ENCODE results near the gene FKBP5. TPM values are rescaled to one million over a fixed set of nuclear protein-coding genes. Genes with fewer than 3 reads are reported as not detected.

The FKBP5 gene
- total RNA-seq, 1 experiment from 2014 or later, result 12.4 TPM

DNA sequence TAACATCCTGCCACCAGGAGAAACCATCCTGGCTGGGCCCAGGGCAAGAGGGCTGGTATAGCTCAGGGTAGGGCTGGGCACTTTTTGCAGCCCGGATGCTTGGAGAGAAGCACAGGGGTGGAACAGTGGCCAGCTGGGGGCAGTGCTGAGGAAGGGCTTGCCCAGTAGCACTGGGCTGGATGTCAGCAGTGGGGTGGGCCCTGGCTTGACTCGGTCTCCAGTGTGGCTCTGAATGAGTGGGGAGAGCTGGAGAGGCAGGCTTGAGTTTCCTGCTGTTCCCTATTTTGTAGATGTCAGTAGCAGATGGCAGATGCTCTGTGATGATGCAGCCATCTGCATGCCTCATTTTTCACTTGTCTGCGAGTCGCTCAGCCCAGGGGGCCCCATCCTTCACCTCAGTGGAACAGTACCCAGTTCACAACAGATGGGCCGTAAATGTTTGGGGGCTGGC lies 119.7 kb downstream of the FKBP5 start:
- Histone ChIP-seq H3K27me3 (ENCODE audit: low read length) (peaks cover 12% of the 10 kb centered on the region), H3K9me2 (replicated peaks; ENCODE audit: low read length) (no peaks in the 10 kb centered on the region), H3K9ac (ENCODE audit: low read length) (no peak overlapping the region), H3K36me3 (ENCODE audit: low read depth, low read length) (no peaks in the 10 kb centered on the region), H3K9me3 (ENCODE audit: low read length) (peaks cover 3% of the 10 kb centered on the region; the same call in 1 of the 2 replicates), H3F3A (ENCODE audit: low read length, unreplicated experiment) (no peaks in the 10 kb centered on the region), H3K27ac (ENCODE audit: low read length) (no peak overlapping the region), H4K20me1 (ENCODE audit: low read length) (no peaks in the 10 kb centered on the region), H3K4me1 (ENCODE audit: insufficient read depth, low read length) (no peaks in the 10 kb centered on the region), H3K79me2 (ENCODE audit: low read length) (no peaks in the 10 kb centered on the region), H3K4me3 (ENCODE audit: low read length) (no peak overlapping the region), H3K4me2 (ENCODE audit: low read length) (no peak overlapping the region), H2AFZ (ENCODE audit: low read length) (no peak overlapping the region)
- TF ChIP-seq EZH2phosphoT487 (IDR thresholded peaks at IDR 0.05; ENCODE audit: borderline replicate concordance, low read length), result no peak
- TF ChIP-seq, protein P1, sequence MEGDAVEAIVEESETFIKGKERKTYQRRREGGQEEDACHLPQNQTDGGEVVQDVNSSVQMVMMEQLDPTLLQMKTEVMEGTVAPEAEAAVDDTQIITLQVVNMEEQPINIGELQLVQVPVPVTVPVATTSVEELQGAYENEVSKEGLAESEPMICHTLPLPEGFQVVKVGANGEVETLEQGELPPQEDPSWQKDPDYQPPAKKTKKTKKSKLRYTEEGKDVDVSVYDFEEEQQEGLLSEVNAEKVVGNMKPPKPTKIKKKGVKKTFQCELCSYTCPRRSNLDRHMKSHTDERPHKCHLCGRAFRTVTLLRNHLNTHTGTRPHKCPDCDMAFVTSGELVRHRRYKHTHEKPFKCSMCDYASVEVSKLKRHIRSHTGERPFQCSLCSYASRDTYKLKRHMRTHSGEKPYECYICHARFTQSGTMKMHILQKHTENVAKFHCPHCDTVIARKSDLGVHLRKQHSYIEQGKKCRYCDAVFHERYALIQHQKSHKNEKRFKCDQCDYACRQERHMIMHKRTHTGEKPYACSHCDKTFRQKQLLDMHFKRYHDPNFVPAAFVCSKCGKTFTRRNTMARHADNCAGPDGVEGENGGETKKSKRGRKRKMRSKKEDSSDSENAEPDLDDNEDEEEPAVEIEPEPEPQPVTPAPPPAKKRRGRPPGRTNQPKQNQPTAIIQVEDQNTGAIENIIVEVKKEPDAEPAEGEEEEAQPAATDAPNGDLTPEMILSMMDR (conservative IDR thresholded peaks at IDR 0.05; ENCODE audit: low read depth, low read length), result peak; percentile 59
- ChIA-PET POLR2A (ENCODE audit: unreplicated experiment) (no interaction called here), CTCF (no interaction called here)
- BruUV-seq (replicated peaks), result no TSS peak
- intact Hi-C loops (cut with micrococcal nuclease), result no loop called here
- peak; percentile 28 for DNase-seq
- peak; percentile 35; the same call in 1 of the 2 replicates for ATAC-seq

DNA sequence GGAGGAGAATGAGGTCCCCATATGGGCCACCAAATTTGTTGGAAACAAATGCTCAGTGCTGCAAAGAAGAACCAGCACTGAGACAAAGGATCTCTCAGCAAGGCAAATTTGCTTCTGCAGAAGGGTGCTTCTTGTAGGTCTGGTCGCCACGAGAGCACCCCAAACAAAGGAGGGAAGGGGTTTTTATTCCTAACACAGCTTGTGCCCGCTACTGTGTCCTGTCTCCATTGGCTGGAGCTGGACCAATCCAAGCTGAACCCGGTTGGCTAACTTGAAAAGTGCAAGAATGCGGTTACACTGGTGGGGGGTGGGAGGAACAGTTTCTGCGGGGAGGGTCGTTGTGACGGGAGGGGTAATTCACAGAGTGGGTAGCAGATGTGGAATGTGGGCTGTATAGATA lies 121.9 kb downstream of the FKBP5 start:
- no peaks in the 10 kb centered on the region for H3F3A ChIP-seq (ENCODE audit: low read length, unreplicated experiment)
- no peak overlapping the region for H3K4me2 ChIP-seq (ENCODE audit: low read length)
- TF ChIP-seq, protein P1 (conservative IDR thresholded peaks at IDR 0.05; ENCODE audit: low read depth, low read length), result no peak
- TF ChIP-seq EZH2 (IDR thresholded peaks at IDR 0.05; ENCODE audit: low read length, unreplicated experiment) (no peak), EZH2phosphoT487 (IDR thresholded peaks at IDR 0.05; ENCODE audit: borderline replicate concordance, low read length) (no peak)
- ATAC-seq (no peak), DNase-seq (no peak)
- ChIA-PET POLR2A (ENCODE audit: unreplicated experiment) (no interaction called here), CTCF (no interaction called here)
- peaks cover 3% of the 10 kb centered on the region; the same call in 1 of the 2 replicates for H3K9me3 ChIP-seq (ENCODE audit: low read length)
- H3K9ac ChIP-seq (ENCODE audit: low read length), result no peak overlapping the region
- no peak overlapping the region for H2AFZ ChIP-seq (ENCODE audit: low read length)
- no peaks in the 10 kb centered on the region for H3K4me1 ChIP-seq (ENCODE audit: insufficient read depth, low read length)
- no peak overlapping the region for H3K4me3 ChIP-seq (ENCODE audit: low read length)
- no peaks in the 10 kb centered on the region for H3K36me3 ChIP-seq (ENCODE audit: low read depth, low read length)
- no peaks in the 10 kb centered on the region for H3K9me2 ChIP-seq (replicated peaks; ENCODE audit: low read length)
- H4K20me1 ChIP-seq (ENCODE audit: low read length), result no peaks in the 10 kb centered on the region
- no TSS peak for BruUV-seq (replicated peaks)
- no peaks in the 10 kb centered on the region for H3K79me2 ChIP-seq (ENCODE audit: low read length)
- H3K27ac ChIP-seq (ENCODE audit: low read length), result no peak overlapping the region
- intact Hi-C loops (cut with micrococcal nuclease), result no loop called here
- H3K27me3 ChIP-seq (ENCODE audit: low read length), result peaks cover 22% of the 10 kb centered on the region

DNA sequence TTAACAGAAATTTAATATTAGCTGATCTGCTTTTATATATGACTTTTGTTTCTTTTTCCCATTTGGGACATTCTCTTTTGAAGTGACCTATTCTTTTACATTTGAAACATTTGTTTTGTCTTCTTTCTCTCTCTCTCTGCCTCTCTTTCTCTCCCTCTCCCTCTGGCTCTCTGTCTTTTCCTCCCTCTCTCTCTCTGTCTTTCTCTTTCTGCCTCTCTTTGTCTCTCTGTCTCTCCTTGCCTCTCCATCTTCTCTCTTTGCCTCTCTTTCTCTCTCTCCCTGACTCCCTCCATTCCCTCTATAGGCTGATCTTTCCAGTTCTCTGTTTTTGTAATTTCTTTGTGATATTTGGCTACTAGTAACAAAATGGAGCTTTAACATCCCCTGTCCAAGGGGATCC lies 124.0 kb downstream of the FKBP5 start:
- Histone ChIP-seq H3K9ac (ENCODE audit: low read length) (no peak overlapping the region), H4K20me1 (ENCODE audit: low read length) (no peaks in the 10 kb centered on the region), H3K9me3 (ENCODE audit: low read length) (peaks cover 3% of the 10 kb centered on the region; the same call in 1 of the 2 replicates), H3K79me2 (ENCODE audit: low read length) (no peaks in the 10 kb centered on the region), H3K36me3 (ENCODE audit: low read depth, low read length) (no peaks in the 10 kb centered on the region), H3K27ac (ENCODE audit: low read length) (no peak overlapping the region), H3K4me3 (ENCODE audit: low read length) (no peak overlapping the region), H2AFZ (ENCODE audit: low read length) (no peak overlapping the region), H3F3A (ENCODE audit: low read length, unreplicated experiment) (no peaks in the 10 kb centered on the region), H3K27me3 (ENCODE audit: low read length) (peaks cover 22% of the 10 kb centered on the region), H3K4me1 (ENCODE audit: insufficient read depth, low read length) (no peaks in the 10 kb centered on the region), H3K9me2 (replicated peaks; ENCODE audit: low read length) (no peaks in the 10 kb centered on the region), H3K4me2 (ENCODE audit: low read length) (no peak overlapping the region)
- CTCF ChIA-PET, result interaction anchor here (0.7 kb wide), 1 partner anchor 17 kb away, joined by 3 read pairs; no protein-coding TSS in a partner anchor
- POLR2A ChIA-PET (ENCODE audit: unreplicated experiment), result interaction anchor here (0.6 kb wide), 1 partner anchor 210 kb away, joined by 3 read pairs; no protein-coding TSS in a partner anchor
- BruUV-seq (replicated peaks), result no TSS peak
- no peak for TF ChIP-seq EZH2 (IDR thresholded peaks at IDR 0.05; ENCODE audit: low read length, unreplicated experiment)
- TF ChIP-seq, protein P1 (conservative IDR thresholded peaks at IDR 0.05; ENCODE audit: low read depth, low read length), result no peak
- TF ChIP-seq EZH2phosphoT487 (IDR thresholded peaks at IDR 0.05; ENCODE audit: borderline replicate concordance, low read length), result no peak
- DNase-seq (no peak), ATAC-seq (no peak)
- intact Hi-C loops (cut with micrococcal nuclease), result no loop called here

Data from PC-3 (cell line).